CD4-positive, alpha-beta T cell treated with Interleukin-4 for 1 hour (primary cell): ENCODE data around the gene KCNK18.
"Not testable (repeated sequence)": the region's sequence is repeated elsewhere in the genome, so short reads cannot be mapped to it uniquely, and the experiment has no call there.

ENCODE experiments used
- DNase-seq, 2 donors: peaks; one replicate each; pipeline ENCODE4 v3.0.0-alpha.2; 2020 to 2022

KCNK18 gene

GRCh38 chr10:117174439-117175214 lies 22.7 kb upstream of the KCNK18 start:
- peak; percentile 81 to 84 for DNase-seq

DNA sequence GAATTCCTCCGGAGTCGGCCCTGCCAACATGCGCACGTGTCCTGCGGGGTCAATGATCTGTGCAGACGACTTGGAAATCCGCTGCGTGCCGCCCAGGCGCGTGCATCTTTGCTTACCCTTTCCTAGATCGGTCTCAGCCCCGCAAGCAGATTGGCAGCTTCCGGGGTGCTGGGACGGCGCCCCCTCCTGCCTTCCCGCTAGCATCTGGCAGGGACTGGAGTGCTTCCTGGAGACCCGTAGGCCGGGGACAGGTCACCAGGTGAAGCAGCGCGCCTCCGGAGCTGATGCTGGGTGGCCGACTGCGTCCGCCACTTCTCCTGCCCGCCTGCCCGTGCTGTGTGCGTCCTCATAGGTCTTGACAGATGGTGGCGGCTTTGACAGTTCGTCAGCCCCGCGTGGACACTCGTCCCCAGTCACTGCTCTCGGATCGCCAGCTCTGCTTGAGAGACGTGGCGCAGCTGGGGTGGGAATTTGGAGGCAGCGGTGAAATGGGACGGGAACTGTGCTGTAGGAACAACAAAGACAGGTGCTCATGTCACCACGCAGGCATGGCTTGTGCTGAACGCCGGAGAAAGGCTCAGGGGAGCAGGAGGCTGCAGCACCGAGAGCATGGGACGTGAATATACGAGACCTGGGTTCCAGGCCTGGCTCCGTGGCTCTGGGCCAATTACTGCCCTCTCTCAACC lies 21.9 kb upstream of the KCNK18 start:
- no peak for DNase-seq

- DNase-seq = peak; percentile 72 to 74
These were observed 21.3 kb upstream of the KCNK18 start for GRCh38 chr10:117175901-117176534.

DNA sequence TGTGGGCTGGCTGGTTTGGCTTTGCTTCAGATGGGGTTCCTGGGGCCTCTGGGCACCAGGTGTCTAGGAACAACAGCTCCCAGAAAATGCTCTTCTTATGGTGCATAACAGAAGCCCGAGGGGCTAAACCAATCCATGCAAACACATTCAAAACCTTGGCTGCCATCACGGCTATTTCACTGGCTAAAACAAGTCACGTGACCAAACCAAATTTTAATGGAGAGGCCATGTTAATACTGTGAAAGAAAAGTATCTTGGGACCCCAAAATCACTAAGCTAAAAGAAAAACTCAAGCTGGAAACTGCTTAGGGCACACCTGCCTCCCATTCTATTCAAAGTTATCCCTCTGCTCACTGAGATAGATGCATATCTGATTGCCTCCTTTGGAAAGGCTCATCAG lies 19.1 kb upstream of the KCNK18 start:
- DNase-seq = no peak

DNA sequence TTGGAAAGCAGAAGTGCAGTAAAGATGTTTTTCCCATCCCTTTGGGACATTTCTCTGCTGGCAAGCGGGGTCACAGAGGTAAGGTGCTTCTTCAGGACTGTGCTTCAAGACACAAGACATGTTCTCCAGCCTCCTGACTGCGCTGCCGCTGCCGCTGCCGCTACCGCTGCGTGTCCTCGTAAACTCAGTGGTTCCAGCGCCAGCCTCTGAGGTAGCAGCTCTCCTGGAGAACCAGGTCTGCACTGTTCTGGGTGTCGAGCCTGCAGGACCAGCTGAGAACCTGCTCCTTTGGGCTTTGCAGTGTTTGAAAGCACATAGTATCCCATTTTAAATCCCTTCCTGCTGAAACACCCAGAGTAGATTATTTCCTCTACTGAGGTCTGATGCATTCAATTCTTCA lies 13.0 kb upstream of the KCNK18 start:
- no peak for DNase-seq

GRCh38 chr10:117184821-117185220 lies 12.5 kb upstream of the KCNK18 start:
- no peak for DNase-seq

GRCh38 chr10:117185817-117186216 lies 11.5 kb upstream of the KCNK18 start:
- not testable (repeated sequence) for DNase-seq

- DNase-seq = no peak
These were observed 10.3 kb upstream of the KCNK18 start for GRCh38 chr10:117186832-117187615.

DNA sequence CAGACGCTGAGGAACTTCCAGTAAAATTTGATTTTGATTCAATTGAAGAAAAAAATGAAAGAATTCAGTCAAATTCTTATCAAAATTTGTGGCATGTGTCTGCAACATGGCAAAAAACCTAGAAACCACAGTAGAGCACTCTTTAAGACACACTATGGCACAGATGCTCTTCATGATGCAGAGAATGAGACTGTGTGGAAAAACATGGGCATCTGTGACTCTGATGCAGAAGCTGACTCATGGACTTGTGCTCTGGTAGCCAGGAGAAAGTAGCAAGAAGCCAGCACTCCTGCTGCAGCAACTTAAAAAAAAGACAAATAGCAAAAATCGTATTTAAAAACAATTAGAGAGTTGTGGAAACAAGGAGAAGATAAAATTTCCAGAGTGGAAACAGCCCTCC lies 8.9 kb upstream of the KCNK18 start:
- DNase-seq = no peak

DNA sequence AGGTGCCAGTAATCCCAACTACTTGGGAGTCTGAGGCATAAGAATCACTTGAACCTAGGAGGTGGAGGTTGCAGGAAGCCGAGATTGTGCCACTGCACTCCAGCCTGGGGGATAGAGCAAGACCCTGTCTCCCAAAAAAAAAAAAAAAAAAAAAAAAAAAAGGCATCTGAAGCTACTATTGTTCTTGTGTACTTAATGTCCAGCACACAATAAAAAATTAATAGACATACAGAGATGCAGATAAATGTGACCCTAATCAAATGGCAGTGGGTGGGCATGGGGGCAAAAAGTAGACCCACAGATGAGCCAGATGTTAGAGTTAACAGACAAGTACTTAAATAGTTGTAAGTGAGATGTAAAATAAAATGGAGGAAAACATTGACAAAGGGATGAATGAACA lies 7.7 kb upstream of the KCNK18 start:
- DNase-seq = no peak

DNA sequence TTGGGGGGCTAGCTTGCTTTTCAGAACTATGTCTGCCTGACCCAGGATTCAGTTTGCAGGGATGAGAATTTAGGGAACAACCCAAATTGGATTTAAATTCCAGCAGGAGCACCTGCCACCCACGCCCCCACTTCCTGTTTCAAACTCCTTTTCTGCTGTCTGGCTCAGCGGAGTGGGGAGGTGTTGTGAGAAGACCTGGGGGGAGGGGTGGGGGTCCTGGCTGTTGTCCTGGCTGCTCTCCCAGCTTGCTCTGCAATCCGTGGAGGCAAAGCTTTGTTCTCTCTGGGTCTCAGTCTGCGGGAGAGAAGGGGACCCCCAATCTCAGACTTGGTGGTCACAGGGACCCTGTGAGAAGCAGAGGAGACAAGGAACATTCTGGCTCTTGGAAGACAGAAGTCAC lies 799 bp downstream of the KCNK18 start:
- no peak for DNase-seq

GRCh38 chr10:117201826-117202225 lies 4.5 kb downstream of the KCNK18 start:
- DNase-seq = no peak

- no peak for DNase-seq
These were observed 7.0 kb downstream of the KCNK18 start for GRCh38 chr10:117204316-117204715.

DNA sequence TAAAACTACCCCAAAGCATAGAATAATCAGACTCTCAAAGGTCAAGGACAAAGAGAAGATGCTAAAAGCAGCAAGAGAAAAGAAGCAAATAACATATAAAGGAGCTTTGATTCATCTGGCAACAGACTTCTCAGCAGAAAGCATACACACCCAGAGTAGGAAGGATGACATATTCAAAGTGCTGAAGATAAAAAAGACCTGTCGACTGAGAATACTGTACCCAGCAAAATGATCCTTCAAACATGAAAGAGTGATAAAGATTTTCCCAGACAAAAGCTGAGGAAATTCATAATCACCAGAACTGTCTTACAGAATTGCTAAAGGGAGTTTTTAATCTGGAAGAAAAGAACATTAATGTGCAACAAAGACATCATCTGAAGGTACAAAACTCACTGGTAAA lies 14.9 kb downstream of the KCNK18 start:
- DNase-seq = no peak

DNA sequence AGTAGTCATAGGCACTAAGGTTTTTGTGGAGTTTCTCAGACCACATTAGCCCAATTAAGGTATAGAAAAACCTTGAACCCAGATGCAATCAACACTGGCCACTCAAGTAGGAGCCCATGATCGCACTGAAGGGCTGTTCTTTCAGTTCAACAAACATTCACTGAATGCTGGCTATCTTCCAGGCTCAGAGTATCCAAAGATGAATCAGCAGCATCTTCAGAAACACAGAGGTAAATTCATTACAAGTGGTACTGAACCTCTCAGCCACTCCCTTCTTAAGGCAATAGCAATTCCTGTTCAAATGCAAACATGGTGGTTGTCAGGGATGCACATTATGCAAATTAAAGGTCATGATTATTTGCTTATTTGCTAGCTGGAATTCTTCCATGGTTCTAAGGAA lies 17.1 kb downstream of the KCNK18 start:
- DNase-seq = no peak

GRCh38 chr10:117215079-117215478 lies 17.8 kb downstream of the KCNK18 start:
- DNase-seq = no peak

- no peak for DNase-seq
These were observed 18.7 kb downstream of the KCNK18 start for GRCh38 chr10:117216028-117216427.

GRCh38 chr10:117216611-117217195 lies 19.4 kb downstream of the KCNK18 start:
- peak; percentile 58 to 61 for DNase-seq

DNA sequence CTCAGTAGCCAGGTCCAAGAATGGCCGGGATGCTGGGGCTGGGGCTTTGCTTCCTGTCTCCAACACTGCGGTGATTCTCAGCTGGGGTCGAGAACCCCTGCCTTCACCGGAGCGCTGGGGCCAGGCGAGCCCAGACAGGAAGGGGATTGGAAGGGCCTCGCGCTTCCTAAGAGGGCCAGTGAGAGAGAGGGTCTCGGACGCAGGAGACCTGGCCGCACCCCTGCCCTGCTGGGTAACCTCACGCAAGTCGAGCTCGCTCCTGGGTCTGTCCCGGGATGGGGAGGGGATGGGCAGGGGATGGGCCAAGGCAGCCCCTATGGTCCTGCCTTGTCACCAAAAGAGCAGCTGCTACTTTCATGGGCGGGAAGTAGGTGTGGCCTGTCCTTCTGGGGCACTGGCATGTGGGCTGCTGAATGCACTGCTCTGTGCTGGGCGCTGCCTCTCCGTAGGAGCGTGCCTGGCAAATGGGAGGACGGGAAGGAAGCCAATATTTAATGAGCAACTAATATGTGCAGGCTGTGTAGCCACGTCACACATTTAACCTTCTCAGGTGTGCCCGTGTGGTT lies 20.0 kb downstream of the KCNK18 start:
- no peak for DNase-seq

DNA sequence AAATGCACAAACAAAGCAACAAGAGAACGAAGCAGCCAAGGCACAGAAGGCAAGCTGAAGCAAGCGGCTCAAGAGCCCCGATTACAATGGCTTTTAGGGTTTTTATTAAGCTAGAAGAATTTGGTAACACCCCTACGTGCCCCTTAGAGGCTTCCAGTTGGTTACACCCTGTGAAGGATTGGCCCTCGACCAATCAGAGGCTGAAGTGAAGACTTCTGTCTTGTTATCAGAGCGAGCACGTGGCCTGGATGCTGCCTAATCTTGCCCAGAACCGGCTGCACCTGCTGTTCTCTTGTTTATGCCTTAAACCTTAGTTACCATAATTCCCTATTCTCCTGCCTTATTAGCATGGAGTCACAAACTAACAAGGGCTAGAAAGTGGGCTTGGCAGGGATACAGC lies 21.4 kb downstream of the KCNK18 start:
- no peak for DNase-seq

GRCh38 chr10:117221156-117221711 lies 23.9 kb downstream of the KCNK18 start:
- no peak for DNase-seq

DNA sequence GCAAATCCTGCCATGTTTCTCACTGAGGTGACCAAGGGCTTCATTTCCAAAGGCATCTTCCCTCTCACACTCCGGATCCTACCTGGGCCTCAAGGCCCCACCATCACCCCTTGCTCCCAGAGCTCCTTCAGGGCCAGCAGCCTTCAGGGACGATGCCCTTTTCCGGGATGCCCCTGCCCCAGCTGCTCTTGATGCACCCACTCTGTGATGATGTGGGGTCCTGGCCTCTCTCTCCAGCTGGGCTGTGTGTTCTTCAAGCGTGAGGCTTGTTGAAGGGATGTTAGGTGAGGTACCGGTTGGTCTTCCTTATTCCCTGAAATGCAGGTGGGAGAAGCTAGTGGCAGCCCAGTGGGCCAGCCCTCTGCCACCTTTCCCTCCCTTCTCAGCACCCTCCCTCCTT lies 25.3 kb downstream of the KCNK18 start:
- no peak for DNase-seq
